GM20000 (cell line): Measurements from ENCODE around the gene SOAT2.
A peak's percentile ranks its signal among the peaks of the same experiment; 100 is the strongest.

Experiments
- DNase-seq: peaks from one replicate; pipeline ENCODE4 v3.0.0; 2012; ENCODE audit warnings: low spot score
- TF ChIP-seq, protein P1 (sequence below): IDR thresholded peaks from 2 replicates; pipeline ENCODE4 v1.5.1; 2012; ENCODE audit warnings: mild to moderate bottlenecking, control low read depth; ENCODE audit errors: extremely low read depth, missing control alignments

SOAT2 gene

DNA sequence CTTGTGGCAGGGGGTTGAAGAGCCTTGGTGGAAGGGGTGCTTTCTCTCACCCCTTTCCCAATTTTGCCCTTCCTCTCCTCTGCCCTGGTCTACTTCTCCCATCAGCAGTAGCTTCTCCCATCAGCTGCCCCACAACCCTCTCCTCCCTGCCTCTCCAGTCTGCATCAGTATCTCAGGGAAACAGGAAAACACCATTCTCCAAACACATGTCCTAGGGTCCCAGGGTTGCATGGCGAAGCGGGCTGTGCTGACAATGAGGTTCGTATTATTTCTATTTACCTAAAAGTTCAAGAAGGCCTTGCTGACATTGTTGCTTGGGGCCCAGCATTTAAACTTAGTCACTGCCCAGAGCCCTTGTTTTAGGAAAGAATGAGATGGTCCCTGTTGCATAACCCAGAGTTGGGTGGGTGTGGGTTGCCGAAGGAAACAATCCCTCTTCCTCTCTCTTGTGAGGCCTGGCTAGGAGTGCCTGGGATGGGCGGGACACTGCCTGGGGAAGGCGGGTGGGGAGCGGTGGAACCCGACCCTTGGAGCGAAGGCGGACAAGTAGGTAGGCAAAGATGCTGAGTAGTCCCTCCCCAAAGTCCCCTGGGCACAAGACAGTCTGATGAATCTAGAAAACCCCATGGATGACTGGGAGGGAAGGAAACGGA, 7.1 kb upstream of the SOAT2 start:
- DNase-seq, result no peak
- TF ChIP-seq, protein P1, sequence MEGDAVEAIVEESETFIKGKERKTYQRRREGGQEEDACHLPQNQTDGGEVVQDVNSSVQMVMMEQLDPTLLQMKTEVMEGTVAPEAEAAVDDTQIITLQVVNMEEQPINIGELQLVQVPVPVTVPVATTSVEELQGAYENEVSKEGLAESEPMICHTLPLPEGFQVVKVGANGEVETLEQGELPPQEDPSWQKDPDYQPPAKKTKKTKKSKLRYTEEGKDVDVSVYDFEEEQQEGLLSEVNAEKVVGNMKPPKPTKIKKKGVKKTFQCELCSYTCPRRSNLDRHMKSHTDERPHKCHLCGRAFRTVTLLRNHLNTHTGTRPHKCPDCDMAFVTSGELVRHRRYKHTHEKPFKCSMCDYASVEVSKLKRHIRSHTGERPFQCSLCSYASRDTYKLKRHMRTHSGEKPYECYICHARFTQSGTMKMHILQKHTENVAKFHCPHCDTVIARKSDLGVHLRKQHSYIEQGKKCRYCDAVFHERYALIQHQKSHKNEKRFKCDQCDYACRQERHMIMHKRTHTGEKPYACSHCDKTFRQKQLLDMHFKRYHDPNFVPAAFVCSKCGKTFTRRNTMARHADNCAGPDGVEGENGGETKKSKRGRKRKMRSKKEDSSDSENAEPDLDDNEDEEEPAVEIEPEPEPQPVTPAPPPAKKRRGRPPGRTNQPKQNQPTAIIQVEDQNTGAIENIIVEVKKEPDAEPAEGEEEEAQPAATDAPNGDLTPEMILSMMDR, result no peak

DNA sequence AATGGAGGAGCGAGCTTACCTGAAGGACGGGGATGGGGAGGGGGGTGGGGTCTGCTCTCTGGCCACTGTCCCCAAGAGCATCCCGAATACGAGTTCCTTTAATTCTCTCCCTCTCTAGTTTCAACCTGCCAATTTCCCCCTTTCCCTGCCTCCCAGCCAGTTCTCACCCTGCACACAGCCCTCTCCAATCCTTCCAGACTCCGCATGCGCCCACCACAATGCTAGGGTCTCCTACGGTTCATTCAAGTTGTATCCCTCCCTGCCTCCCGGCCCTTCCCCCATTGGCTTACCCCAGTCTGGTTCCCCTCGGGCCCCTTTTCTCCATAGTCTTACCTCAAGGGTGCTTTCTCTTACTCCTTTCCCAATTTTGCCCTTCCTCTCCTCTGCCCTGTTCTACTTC, 6.5 kb upstream of the SOAT2 start:
- DNase-seq, result no peak

DNA sequence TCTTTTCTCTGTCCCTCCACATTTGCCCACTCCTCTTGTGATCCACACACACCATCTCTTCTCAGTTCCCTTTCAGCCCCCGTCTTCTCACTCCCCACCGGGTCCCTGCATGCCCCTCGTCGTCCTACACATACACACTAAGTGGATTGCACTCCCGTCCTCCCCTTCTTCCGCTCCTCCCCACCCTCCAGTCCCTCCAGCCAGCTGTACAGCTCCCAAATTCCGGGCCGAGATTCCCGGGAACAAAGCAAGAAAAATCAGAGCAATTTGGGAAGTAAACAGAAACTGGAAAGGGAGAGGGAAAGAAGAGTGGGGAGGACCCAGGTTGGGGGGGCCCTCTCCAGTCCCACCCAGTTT, 6.1 kb upstream of the SOAT2 start:
- TF ChIP-seq, protein P1, result no peak
- DNase-seq, result no peak

More for the DNA sequence above, 6.5 kb upstream of the SOAT2 start:
- TF ChIP-seq, protein P1, result no peak

DNA sequence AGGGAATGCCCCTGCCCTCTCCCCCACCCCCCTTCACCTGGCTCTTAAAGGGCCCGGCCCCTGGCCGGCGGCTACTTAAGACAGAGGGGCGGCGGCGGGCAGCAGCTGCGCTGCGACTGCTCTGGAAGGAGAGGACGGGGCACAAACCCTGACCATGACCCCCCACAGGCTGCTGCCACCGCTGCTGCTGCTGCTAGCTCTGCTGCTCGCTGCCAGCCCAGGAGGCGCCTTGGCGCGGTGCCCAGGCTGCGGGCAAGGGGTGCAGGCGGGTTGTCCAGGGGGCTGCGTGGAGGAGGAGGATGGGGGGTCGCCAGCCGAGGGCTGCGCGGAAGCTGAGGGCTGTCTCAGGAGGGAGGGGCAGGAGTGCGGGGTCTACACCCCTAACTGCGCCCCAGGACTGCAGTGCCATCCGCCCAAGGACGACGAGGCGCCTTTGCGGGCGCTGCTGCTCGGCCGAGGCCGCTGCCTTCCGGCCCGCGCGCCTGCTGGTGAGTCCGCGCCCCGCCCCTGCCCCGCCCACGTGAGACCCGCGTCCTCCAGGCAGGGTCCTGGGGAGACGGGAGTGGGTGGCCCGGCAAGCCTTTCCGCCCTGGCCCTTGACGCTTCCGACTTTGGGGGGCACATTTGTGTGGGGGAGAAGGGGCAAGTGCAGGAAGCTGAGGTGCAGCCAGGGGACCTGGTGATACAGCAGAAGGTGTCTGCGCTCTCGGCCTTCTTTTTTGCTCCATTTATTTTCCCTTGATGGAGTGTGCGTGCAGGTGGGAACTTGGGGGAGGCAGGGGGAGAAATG, 5.5 kb upstream of the SOAT2 start, which contains the start of gene IGFBP6:
TSS of gene IGFBP6 (plus strand) at position 104 of the 790 bp plus-strand sequence. CDS start at position 155, 51 bp downstream.
- TF ChIP-seq, protein P1, result no peak

DNA sequence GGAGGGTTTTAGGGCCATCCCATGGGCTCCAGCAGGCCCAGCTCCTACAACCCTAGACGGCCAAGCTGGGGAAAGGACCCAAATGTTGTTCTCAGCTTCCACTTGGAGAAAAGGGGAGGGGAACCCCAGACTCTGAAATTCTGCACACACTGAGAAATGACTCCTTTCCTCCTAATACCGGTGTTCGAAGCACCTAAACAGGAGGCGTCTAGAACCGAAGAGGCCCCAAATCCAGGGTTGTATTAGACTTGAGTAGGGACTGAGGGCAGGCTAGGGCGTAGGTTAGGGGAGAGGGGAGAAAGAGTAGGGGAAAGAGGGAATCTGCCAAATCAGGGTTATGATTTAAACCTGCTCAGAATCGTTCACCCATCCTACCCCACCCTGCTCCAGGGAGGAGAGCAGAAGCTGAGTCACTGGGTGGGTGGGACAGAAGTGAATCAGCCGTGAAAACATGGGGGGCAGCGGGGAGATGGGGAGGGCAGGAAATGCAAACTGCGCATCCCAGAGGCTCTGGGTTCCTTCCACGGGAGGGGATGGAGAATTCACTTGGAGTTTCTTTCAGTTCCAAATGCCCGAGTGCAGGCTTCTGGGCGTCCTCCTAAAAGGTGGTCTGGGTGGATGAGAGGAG, 4.8 kb upstream of the SOAT2 start:
- TF ChIP-seq, protein P1, result no peak
- DNase-seq, result peak; percentile 39

More for the DNA sequence above, 5.5 kb upstream of the SOAT2 start, which contains the start of gene IGFBP6:
- DNase-seq, result no peak

DNA sequence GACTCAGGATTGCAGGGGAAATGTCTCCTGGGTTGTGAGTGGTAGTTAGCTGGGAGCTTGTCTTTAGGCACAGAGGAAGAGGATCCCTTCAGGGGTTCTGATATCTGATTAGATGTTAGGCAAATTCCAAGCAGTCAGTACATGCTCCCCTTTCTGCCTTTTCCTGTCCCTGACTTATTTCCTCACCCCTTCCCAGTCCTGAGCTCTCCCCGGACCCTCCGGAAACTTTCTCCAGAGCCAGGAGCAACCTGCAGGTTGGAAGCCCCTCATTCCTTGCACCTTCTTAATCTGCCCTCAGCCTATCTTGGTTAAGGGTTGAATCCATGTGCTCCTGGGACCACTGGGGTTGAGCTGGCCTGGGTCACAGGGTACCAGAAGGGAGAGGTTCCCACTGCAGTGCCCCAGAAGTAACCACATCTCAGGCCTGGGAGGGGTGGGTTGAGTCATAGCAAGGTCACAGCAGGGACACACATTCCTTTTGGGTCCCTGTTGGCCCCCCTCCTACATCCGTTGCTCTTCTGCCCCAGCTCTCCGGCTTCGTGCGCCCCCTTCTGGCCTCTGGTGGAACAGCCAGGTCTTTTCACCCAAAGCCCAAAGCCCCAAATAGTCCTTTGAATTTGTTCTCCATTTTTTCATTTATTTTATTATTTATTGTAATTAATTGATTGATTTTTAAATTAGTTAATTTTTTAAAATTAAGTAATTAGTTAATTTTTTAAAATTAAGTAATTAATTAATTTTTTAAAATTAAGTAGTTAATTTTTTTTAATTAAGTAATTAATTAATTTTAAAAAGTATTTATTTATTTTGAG, 4.0 kb upstream of the SOAT2 start:
- TF ChIP-seq, protein P1, result peak; percentile 89

More for the DNA sequence above, 4.0 kb upstream of the SOAT2 start:
- DNase-seq, result peak; percentile 91
